ENCODE results near the gene EBF3. TPM values are rescaled to one million over a fixed set of nuclear protein-coding genes. Genes with fewer than 3 reads are reported as not detected.

EBF3 gene
- total RNA-seq, 8 experiments from 2014 or later: 0.10 to 112 (median 14.8) TPM

GRCh38 chr10:129792864-129793263 lies 171.2 kb downstream of the EBF3 start:
- no peak overlapping the region for H3K4me3 ChIP-seq
- in situ Hi-C loops (cut with MboI; ENCODE audit: low pct_unique_long_range_greater_than_20kb in 2 of 9, low sequenced_read_pairs in 9 of 9, unreplicated experiment in 9 of 9): no loop called here
- H3K4me1 ChIP-seq (replicated peaks in 1 of 2): peaks cover 15 to 28% of the 10 kb centered on the region in 2 donors
- ATAC-seq (replicated peaks in 6 of 8): no peak
- H3K27ac ChIP-seq: no peak overlapping the region
- 5 to 100% (median 93%) methylated on average over 1 to 7 of the region's 10 CpGs; no CpG with 5 or more reads in 3 of the 10 experiments for WGBS, 10 experiments

- in situ Hi-C loops (cut with MboI; ENCODE audit: low pct_unique_long_range_greater_than_20kb in 2 of 9, low sequenced_read_pairs in 9 of 9, unreplicated experiment in 9 of 9): no loop called here
- H3K27ac ChIP-seq: no peak overlapping the region
- no peak overlapping the region for H3K4me3 ChIP-seq
- 0 to 98% (median 85%) methylated on average over 2 to 7 of the region's 7 CpGs; no CpG with 5 or more reads in 3 of the 10 experiments for WGBS, 10 experiments
- no peak for ATAC-seq (replicated peaks in 6 of 8)
- H3K4me1 ChIP-seq (replicated peaks in 1 of 2): peaks cover 15 to 28% of the 10 kb centered on the region in 2 donors
Observed at GRCh38 chr10:129792141-129792540, 171.9 kb downstream of the EBF3 start.

- no peak overlapping the region for H3K4me3 ChIP-seq
- in situ Hi-C loops (cut with MboI; ENCODE audit: low pct_unique_long_range_greater_than_20kb in 2 of 9, low sequenced_read_pairs in 9 of 9, unreplicated experiment in 9 of 9): no loop called here
- peaks cover 9 to 21% of the 10 kb centered on the region in 2 donors for H3K4me1 ChIP-seq (replicated peaks in 1 of 2)
- WGBS, 10 experiments: 26 to 92% (median 74%) methylated on average over 2 to 15 of the region's 17 CpGs; no CpG with 5 or more reads in 1 of the 10 experiments
- no peak overlapping the region for H3K27ac ChIP-seq
- ATAC-seq (replicated peaks in 6 of 8): peak in 1 of 8 experiments; percentile 45
Observed at GRCh38 chr10:129790715-129791446, 173.2 kb downstream of the EBF3 start.

- no peak overlapping the region for H3K4me3 ChIP-seq
- H3K27ac ChIP-seq: no peak overlapping the region
- WGBS, 10 experiments: 34 to 100% (median 74%) methylated on average over 1 to 6 of the region's 10 CpGs; no CpG with 5 or more reads in 6 of the 10 experiments
- H3K4me1 ChIP-seq (replicated peaks in 1 of 2): peaks cover 9 to 10% of the 10 kb centered on the region in 2 donors
- in situ Hi-C loops (cut with MboI; ENCODE audit: low pct_unique_long_range_greater_than_20kb in 2 of 9, low sequenced_read_pairs in 9 of 9, unreplicated experiment in 9 of 9): no loop called here
- ATAC-seq (replicated peaks in 6 of 8): no peak
Observed at GRCh38 chr10:129788215-129788614, 175.9 kb downstream of the EBF3 start.

- 0 to 100% (median 80%) methylated on average over 1 to 5 of the region's 5 CpGs; no CpG with 5 or more reads in 1 of the 10 experiments for WGBS, 10 experiments
- ATAC-seq (replicated peaks in 6 of 8): no peak
- peaks cover 9 to 10% of the 10 kb centered on the region in 2 donors for H3K4me1 ChIP-seq (replicated peaks in 1 of 2)
- H3K4me3 ChIP-seq: no peak overlapping the region
- in situ Hi-C loops (cut with MboI; ENCODE audit: low pct_unique_long_range_greater_than_20kb in 2 of 9, low sequenced_read_pairs in 9 of 9, unreplicated experiment in 9 of 9): no loop called here
- no peak overlapping the region for H3K27ac ChIP-seq
Observed at GRCh38 chr10:129787557-129787956, 176.5 kb downstream of the EBF3 start.

- WGBS, 10 experiments: 10 to 93% (median 73%) methylated on average over 1 to 7 of the region's 10 CpGs; no CpG with 5 or more reads in 4 of the 10 experiments
- in situ Hi-C loops (cut with MboI; ENCODE audit: low pct_unique_long_range_greater_than_20kb in 2 of 9, low sequenced_read_pairs in 9 of 9, unreplicated experiment in 9 of 9): no loop called here
- no peak for ATAC-seq (replicated peaks in 6 of 8)
Observed at GRCh38 chr10:129786216-129786615, 177.9 kb downstream of the EBF3 start.

GRCh38 chr10:129785536-129785981 lies 178.5 kb downstream of the EBF3 start:
- Histone ChIP-seq H3K4me1 (replicated peaks in 1 of 2) (peaks cover 0 to 2% of the 10 kb centered on the region in 2 donors), H3K4me3 (no peak overlapping the region), H3K27ac (no peak overlapping the region)
- WGBS, 10 experiments: 0 to 95% (median 71%) methylated on average over 1 to 8 of the region's 16 CpGs; no CpG with 5 or more reads in 4 of the 10 experiments
- no peak for ATAC-seq (replicated peaks in 6 of 8)
- in situ Hi-C loops (cut with MboI; ENCODE audit: low pct_unique_long_range_greater_than_20kb in 2 of 9, low sequenced_read_pairs in 9 of 9, unreplicated experiment in 9 of 9): no loop called here

More at GRCh38 chr10:129786216-129786615, 177.9 kb downstream of the EBF3 start:
- Histone ChIP-seq H3K4me1 (replicated peaks in 1 of 2) (peaks cover 4% of the 10 kb centered on the region in 2 donors), H3K4me3 (no peak overlapping the region), H3K27ac (no peak overlapping the region)

Other genes with a start within 250 kb of the EBF3 start
- 1 to 10 TPM in 6 of 8 experiments, under 1 TPM in 2; 0.81 to 4.4 (median 2.2) TPM for gene C10orf143, start 146.6 kb upstream of the EBF3 start, total RNA-seq
- 100 to 1,000 TPM in 4 of 8 experiments, 10 to 100 TPM in 4; 58.8 to 125 (median 86.5) TPM for gene GLRX3, start 172.1 kb upstream of the EBF3 start, total RNA-seq

Data from motor neuron (in vitro differentiated cells).